ENCODE results near the gene ENTHD1. TPM values are rescaled to one million over a fixed set of nuclear protein-coding genes. Genes with fewer than 3 reads are reported as not detected.

The ENTHD1 gene
- total and polyA plus RNA-seq, 8 donors: not detected

GRCh38 chr22:39744353-39744752 lies 149.2 kb downstream of the ENTHD1 start:
- TF ChIP-seq POLR2A (IDR thresholded peaks at IDR 0.05) (no peak), CTCF (IDR thresholded peaks at IDR 0.05) (no peak), EP300 (IDR thresholded peaks at IDR 0.05) (no peak), POLR2AphosphoS5 (IDR thresholded peaks at IDR 0.05) (no peak)
- Histone ChIP-seq H3K27me3 (peaks cover 0 to 20% (median 0%) of the 10 kb centered on the region in 3 donors), H3K36me3 (no peaks in the 10 kb centered on the region), H3K4me1 (no peaks in the 10 kb centered on the region), H3K4me3 (no peak overlapping the region), H3K27ac (no peak overlapping the region), H3K9me3 (peaks cover 0 to 4% (median 3%) of the 10 kb centered on the region in 4 donors)
- DNase-seq: no peak
- intact Hi-C loops (cut with DNase I; ENCODE audit: low total_unique reads): no loop called here

- Histone ChIP-seq H3K4me3 (no peak overlapping the region), H3K9me3 (peaks cover 0 to 7% (median 5%) of the 10 kb centered on the region in 4 donors), H3K36me3 (no peaks in the 10 kb centered on the region), H3K4me1 (no peaks in the 10 kb centered on the region), H3K27me3 (peaks cover 0 to 20% (median 0%) of the 10 kb centered on the region in 3 donors), H3K27ac (no peak overlapping the region)
- intact Hi-C loops (cut with DNase I; ENCODE audit: low total_unique reads): no loop called here
- WGBS, 5 donors: 44 to 74% (median 54%) methylated on average over 1 of the region's 1 CpG
- DNase-seq: no peak
- TF ChIP-seq POLR2A (IDR thresholded peaks at IDR 0.05) (no peak), EP300 (IDR thresholded peaks at IDR 0.05) (no peak), CTCF (IDR thresholded peaks at IDR 0.05) (no peak), POLR2AphosphoS5 (IDR thresholded peaks at IDR 0.05) (no peak)
Measured at GRCh38 chr22:39743935-39744334, 149.6 kb downstream of the ENTHD1 start.

- no peak for DNase-seq
- H3K27me3 ChIP-seq: peaks cover 0 to 17% (median 4%) of the 10 kb centered on the region in 3 donors
- 72 to 77% (median 73%) methylated on average over 4 of the region's 4 CpGs for WGBS, 5 donors
Measured at GRCh38 chr22:39739338-39740027, 154.1 kb downstream of the ENTHD1 start.

GRCh38 chr22:39738746-39739145 lies 154.8 kb downstream of the ENTHD1 start:
- DNase-seq: no peak
- Histone ChIP-seq H3K9me3 (peaks cover 0 to 12% (median 5%) of the 10 kb centered on the region in 4 donors), H3K36me3 (no peaks in the 10 kb centered on the region), H3K4me3 (no peak overlapping the region), H3K27me3 (peaks cover 0 to 24% (median 4%) of the 10 kb centered on the region in 3 donors), H3K27ac (no peak overlapping the region), H3K4me1 (no peaks in the 10 kb centered on the region)
- intact Hi-C loops (cut with DNase I; ENCODE audit: low total_unique reads): no loop called here
- TF ChIP-seq EP300 (IDR thresholded peaks at IDR 0.05) (no peak), POLR2AphosphoS5 (IDR thresholded peaks at IDR 0.05) (no peak), POLR2A (IDR thresholded peaks at IDR 0.05) (no peak), CTCF (IDR thresholded peaks at IDR 0.05) (no peak)
- WGBS, 5 donors: 47 to 76% (median 53%) methylated on average over 1 of the region's 1 CpG

More at GRCh38 chr22:39739338-39740027, 154.1 kb downstream of the ENTHD1 start:
- Histone ChIP-seq H3K4me1 (no peaks in the 10 kb centered on the region), H3K9me3 (peaks cover 0 to 12% (median 5%) of the 10 kb centered on the region in 4 donors), H3K27ac (no peak overlapping the region), H3K36me3 (no peaks in the 10 kb centered on the region), H3K4me3 (no peak overlapping the region)
- TF ChIP-seq POLR2AphosphoS5 (IDR thresholded peaks at IDR 0.05): no peak
- TF ChIP-seq EP300 (IDR thresholded peaks at IDR 0.05): no peak
- no peak for TF ChIP-seq CTCF (IDR thresholded peaks at IDR 0.05)
- no peak for TF ChIP-seq POLR2A (IDR thresholded peaks at IDR 0.05)
- intact Hi-C loops (cut with DNase I; ENCODE audit: low total_unique reads): no loop called here

Data from stomach (tissue), 9 donors.